ENCODE data around the gene CNTN4.

CNTN4 gene

GRCh38 chr3:2456788-2457187, 358.1 kb downstream of the CNTN4 start:
- no peak for TF ChIP-seq CTCF (IDR thresholded peaks at IDR 0.05; ENCODE audit: low read depth, low read length, missing control alignments)
- in situ Hi-C loops (cut with HindIII; ENCODE audit: low pct_ligation_motif_present, low sequenced_read_pairs): no loop called here
- Histone ChIP-seq H3K36me3 (replicated peaks) (no peaks in the 10 kb centered on the region), H3K27me3 (replicated peaks) (no peaks in the 10 kb centered on the region), H3K4me3 (ENCODE audit: low read depth, low read length) (no peak overlapping the region), H3K27ac (no peak overlapping the region)
- no peak for DNase-seq

GRCh38 chr3:2458816-2459215, 360.1 kb downstream of the CNTN4 start:
- H3K36me3 ChIP-seq (replicated peaks): no peaks in the 10 kb centered on the region
- in situ Hi-C loops (cut with HindIII; ENCODE audit: low pct_ligation_motif_present, low sequenced_read_pairs): no loop called here
- no peak for DNase-seq

GRCh38 chr3:2465842-2466241, 367.2 kb downstream of the CNTN4 start:
- no peak overlapping the region for H3K4me3 ChIP-seq (ENCODE audit: low read depth, low read length)
- TF ChIP-seq CTCF (IDR thresholded peaks at IDR 0.05; ENCODE audit: low read depth, low read length, missing control alignments): no peak
- H3K36me3 ChIP-seq (replicated peaks): no peaks in the 10 kb centered on the region
- DNase-seq: no peak
- in situ Hi-C loops (cut with HindIII; ENCODE audit: low pct_ligation_motif_present, low sequenced_read_pairs): no loop called here
- no peak overlapping the region for H3K27ac ChIP-seq
- no peaks in the 10 kb centered on the region for H3K27me3 ChIP-seq (replicated peaks)

More at GRCh38 chr3:2458816-2459215, 360.1 kb downstream of the CNTN4 start:
- no peak overlapping the region for H3K4me3 ChIP-seq (ENCODE audit: low read depth, low read length)
- no peaks in the 10 kb centered on the region for H3K27me3 ChIP-seq (replicated peaks)
- H3K27ac ChIP-seq: no peak overlapping the region
- TF ChIP-seq CTCF (IDR thresholded peaks at IDR 0.05; ENCODE audit: low read depth, low read length, missing control alignments): no peak

DNA sequence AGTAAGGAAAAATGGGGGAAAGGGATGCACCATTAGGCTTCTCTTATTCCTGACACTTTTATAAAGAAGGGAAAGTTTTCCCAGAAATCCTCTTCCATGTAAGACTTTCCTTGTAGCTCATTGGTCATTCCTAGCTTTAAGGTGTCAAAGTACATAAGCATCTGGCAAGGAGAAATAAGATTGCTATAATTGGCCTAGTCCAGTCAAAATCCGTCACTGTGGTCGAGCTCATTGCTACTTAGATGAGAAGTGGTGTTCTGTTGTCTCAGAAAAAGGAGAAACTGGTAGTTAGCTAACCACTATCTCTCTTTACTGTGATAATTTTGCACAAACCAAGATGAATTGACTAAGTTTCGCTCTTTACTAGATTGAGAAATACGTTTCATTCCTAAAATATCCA, 370.1 kb downstream of the CNTN4 start:
- Histone ChIP-seq H3K36me3 (replicated peaks) (no peaks in the 10 kb centered on the region), H3K27ac (no peak overlapping the region), H3K27me3 (replicated peaks) (no peaks in the 10 kb centered on the region), H3K4me3 (ENCODE audit: low read depth, low read length) (no peak overlapping the region)
- in situ Hi-C loops (cut with HindIII; ENCODE audit: low pct_ligation_motif_present, low sequenced_read_pairs): no loop called here
- no peak for DNase-seq
- TF ChIP-seq CTCF (IDR thresholded peaks at IDR 0.05; ENCODE audit: low read depth, low read length, missing control alignments): no peak

DNA sequence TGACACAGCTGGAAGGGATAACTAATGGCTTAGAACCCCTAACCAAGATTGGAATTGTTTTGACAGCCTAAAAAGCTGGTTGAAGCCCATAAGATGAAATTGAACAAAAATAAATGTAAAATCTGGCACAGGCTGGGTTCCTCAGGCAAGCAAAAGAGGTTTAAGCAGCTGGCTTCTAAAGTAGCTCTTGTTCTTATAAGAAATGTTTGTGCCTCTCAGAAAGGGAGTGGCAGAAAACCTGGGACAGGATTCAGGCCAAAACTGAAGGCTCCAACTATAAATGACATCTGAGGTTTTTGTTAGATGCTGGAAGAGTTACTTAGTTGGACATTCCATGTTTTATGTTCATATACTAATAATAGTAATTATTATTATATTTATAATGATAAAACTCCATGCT, 378.3 kb downstream of the CNTN4 start:
- Histone ChIP-seq H3K36me3 (replicated peaks) (no peaks in the 10 kb centered on the region), H3K27me3 (replicated peaks) (no peaks in the 10 kb centered on the region), H3K4me3 (ENCODE audit: low read depth, low read length) (no peak overlapping the region), H3K27ac (no peak overlapping the region)
- DNase-seq: no peak
- in situ Hi-C loops (cut with HindIII; ENCODE audit: low pct_ligation_motif_present, low sequenced_read_pairs): no loop called here
- TF ChIP-seq CTCF (IDR thresholded peaks at IDR 0.05; ENCODE audit: low read depth, low read length, missing control alignments): no peak

DNA sequence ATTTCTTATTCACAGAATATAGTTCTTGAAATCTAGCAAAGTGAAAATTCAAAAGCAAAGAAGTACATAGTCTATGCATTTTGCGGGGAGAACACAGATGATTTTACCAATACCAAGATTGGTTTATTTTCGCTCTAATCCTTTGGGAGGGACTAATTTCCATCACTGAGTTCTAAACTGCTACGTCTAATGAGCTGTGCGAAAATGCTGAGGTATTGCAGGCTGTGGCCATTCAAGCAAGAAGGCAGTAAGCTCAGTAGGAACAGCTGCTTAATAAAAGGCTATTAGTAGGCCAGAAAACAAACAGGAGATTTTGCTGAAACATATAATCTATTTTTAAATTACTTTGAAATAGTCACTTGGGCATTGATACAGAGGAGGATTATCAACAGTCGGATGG, 379.0 kb downstream of the CNTN4 start:
- Histone ChIP-seq H3K27ac (no peak overlapping the region), H3K4me3 (ENCODE audit: low read depth, low read length) (no peak overlapping the region), H3K27me3 (replicated peaks) (no peaks in the 10 kb centered on the region), H3K36me3 (replicated peaks) (no peaks in the 10 kb centered on the region)
- in situ Hi-C loops (cut with HindIII; ENCODE audit: low pct_ligation_motif_present, low sequenced_read_pairs): no loop called here
- no peak for TF ChIP-seq CTCF (IDR thresholded peaks at IDR 0.05; ENCODE audit: low read depth, low read length, missing control alignments)
- no peak for DNase-seq

Data from brain microvascular endothelial cell (primary cell).